Subcutaneous abdominal adipose tissue (tissue), 5 donors: ENCODE data around the gene SRF.

Experiments used
- H3K27ac ChIP-seq: one replicate; pipeline ENCODE4 v1.7.0; 2013; ENCODE audit warnings: low read depth, mild to moderate bottlenecking, inconsistent platforms, low read length, moderate library complexity
- H3K27me3 ChIP-seq, 5 donors: one replicate each; pipeline ENCODE4 v1.7.0; 2013; ENCODE audit warnings: low read length in 5 of 5, inconsistent platforms in 1 of 5; ENCODE audit not compliant: control insufficient read depth in 5 of 5, insufficient read depth in 4 of 5
- H3K36me3 ChIP-seq, 5 donors: one replicate each; pipeline ENCODE4 v1.7.0; 2013; ENCODE audit warnings: low read length in 5 of 5; ENCODE audit not compliant: control insufficient read depth in 5 of 5, insufficient read depth in 5 of 5
- H3K4me1 ChIP-seq, 5 donors: one replicate each; pipeline ENCODE4 v1.7.0; 2013; ENCODE audit warnings: low read length in 5 of 5, mild to moderate bottlenecking in 3 of 5, moderate library complexity in 1 of 5; ENCODE audit not compliant: control insufficient read depth in 5 of 5, insufficient read depth in 5 of 5
- H3K4me3 ChIP-seq, 5 donors: one replicate each; pipeline ENCODE4 v1.7.0; 2013; ENCODE audit warnings: low read length in 5 of 5, low read depth in 1 of 5
- H3K9ac ChIP-seq, 5 donors: one replicate each; pipeline ENCODE4 v1.7.0; 2013; ENCODE audit warnings: low read length in 5 of 5, mild to moderate bottlenecking in 4 of 5, moderate library complexity in 3 of 5
- H3K9me3 ChIP-seq, 5 donors: one replicate each; pipeline ENCODE4 v1.7.0; 2013; ENCODE audit warnings: low read length in 5 of 5; ENCODE audit not compliant: control insufficient read depth in 5 of 5
- donor health status: healthy.
- donor health status: healthy.
- donor health status: healthy.
- donor health status: healthy.
- donor health status: healthy.

The SRF gene

DNA sequence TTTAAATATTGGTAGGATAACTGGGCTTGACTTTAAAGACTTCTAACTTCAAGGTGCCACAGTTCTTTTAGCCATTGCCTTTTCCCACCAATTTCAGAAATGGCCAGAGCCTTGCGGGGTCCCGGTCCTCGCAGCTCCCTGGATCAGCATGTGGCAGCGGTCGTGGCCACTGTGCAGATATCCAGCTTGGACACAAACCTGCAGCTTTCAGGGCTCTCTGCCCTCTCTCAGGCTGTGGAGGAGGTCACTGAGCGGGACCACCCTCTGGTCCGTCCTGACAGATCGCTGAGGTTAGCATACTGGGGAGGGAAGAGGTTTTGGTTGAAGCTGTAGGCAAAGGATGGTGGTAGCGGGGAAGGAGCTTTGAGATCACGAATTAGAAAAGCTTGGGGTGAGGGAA lies 17.4 kb downstream of the SRF start:
- peaks cover 0 to 5% (median 2%) of the 10 kb centered on the region in 5 donors for H3K4me1 ChIP-seq
- H3K4me3 ChIP-seq = no peak overlapping the region
- H3K36me3 ChIP-seq = peaks cover 2 to 62% (median 46%) of the 10 kb centered on the region in 5 donors
- H3K9me3 ChIP-seq = no peaks in the 10 kb centered on the region
- no peak overlapping the region for H3K9ac ChIP-seq
- no peaks in the 10 kb centered on the region for H3K27me3 ChIP-seq
- no peak overlapping the region for H3K27ac ChIP-seq

DNA sequence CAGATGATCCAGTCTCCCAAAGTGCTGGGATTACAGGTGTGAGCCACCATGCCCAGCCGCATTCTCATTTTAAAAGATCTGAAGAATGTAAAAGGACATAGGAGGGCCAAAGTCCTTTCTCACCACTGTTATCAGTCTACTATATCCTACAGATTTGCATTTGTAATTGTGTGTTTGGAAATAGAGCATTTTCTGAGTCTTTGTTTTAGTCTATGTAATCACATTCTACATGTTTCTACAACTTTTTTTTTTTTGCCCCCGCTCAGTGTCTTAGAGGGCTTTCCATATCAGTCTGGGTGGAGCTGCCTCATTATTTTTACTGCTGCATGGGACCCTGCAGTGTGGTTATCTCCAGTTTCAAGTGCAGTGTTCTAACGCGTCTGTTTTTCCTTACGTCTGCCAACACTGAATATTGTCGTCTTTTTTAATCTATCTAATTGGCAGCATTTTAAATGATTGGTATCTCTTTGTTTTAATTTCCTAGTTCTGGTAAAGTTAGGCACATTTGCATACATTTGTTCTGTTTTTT lies 18.8 kb downstream of the SRF start:
- no peaks in the 10 kb centered on the region for H3K4me1 ChIP-seq
- no peak overlapping the region for H3K4me3 ChIP-seq
- H3K9ac ChIP-seq = no peak overlapping the region
- peaks cover 2 to 64% (median 46%) of the 10 kb centered on the region in 5 donors for H3K36me3 ChIP-seq
- no peaks in the 10 kb centered on the region for H3K9me3 ChIP-seq
- no peak overlapping the region for H3K27ac ChIP-seq
- no peaks in the 10 kb centered on the region for H3K27me3 ChIP-seq

DNA sequence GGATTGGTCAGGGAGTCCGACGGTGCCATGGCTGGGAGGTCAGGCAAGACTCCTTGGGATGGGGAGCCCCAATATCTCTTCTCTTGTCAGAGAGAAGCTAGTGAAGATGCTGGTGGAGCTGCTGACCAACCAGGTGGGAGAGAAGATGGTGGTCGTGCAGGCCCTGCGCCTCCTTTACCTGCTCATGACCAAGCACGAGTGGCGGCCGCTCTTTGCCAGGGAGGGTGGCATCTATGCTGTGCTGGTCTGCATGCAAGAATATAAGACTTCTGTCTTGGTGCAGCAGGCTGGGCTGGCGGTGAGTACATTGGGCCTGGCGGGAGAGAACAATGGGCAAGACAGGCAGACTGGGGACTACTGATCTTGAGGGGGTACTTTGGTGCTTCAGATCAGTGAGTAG lies 21.8 kb downstream of the SRF start:
- Histone ChIP-seq H3K4me3 (no peak overlapping the region), H3K4me1 (no peaks in the 10 kb centered on the region), H3K27ac (no peak overlapping the region), H3K36me3 (peaks cover 2 to 66% (median 45%) of the 10 kb centered on the region in 5 donors), H3K9ac (peak overlapping the region in 1 of 5 donors; percentile 20), H3K9me3 (no peaks in the 10 kb centered on the region), H3K27me3 (no peaks in the 10 kb centered on the region)

DNA sequence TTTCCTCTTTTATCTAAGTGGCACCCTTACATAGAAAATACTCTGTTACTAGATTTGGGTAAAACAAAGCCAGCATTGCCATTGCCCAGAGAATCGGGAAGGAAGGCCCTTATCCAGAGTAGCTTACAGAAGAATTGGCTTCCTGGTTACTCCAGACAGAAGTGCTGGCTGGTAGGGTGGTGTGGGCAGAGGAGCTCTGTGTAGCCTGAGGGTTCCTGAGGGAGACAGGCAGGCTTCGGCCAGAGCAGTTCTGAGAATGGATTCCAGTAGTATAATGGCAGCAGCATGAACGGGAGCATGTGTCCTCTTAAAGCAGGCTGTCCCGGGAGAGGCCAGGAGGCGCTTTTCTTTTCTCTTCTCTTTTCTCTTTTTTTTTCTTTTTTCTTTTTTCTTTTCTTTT lies 22.9 kb downstream of the SRF start:
- Histone ChIP-seq H3K4me1 (no peaks in the 10 kb centered on the region), H3K27me3 (no peaks in the 10 kb centered on the region), H3K9ac (no peak overlapping the region), H3K4me3 (no peak overlapping the region), H3K36me3 (peaks cover 0 to 64% (median 44%) of the 10 kb centered on the region in 5 donors), H3K27ac (no peak overlapping the region), H3K9me3 (no peaks in the 10 kb centered on the region)

GRCh38 chr6:43196337-43196736 lies 25.3 kb downstream of the SRF start:
- no peak overlapping the region for H3K9ac ChIP-seq
- H3K36me3 ChIP-seq = peaks cover 0 to 85% (median 61%) of the 10 kb centered on the region in 5 donors
- H3K9me3 ChIP-seq = no peaks in the 10 kb centered on the region
- no peaks in the 10 kb centered on the region for H3K4me1 ChIP-seq
- H3K4me3 ChIP-seq = no peak overlapping the region
- H3K27me3 ChIP-seq = no peaks in the 10 kb centered on the region
- no peak overlapping the region for H3K27ac ChIP-seq

DNA sequence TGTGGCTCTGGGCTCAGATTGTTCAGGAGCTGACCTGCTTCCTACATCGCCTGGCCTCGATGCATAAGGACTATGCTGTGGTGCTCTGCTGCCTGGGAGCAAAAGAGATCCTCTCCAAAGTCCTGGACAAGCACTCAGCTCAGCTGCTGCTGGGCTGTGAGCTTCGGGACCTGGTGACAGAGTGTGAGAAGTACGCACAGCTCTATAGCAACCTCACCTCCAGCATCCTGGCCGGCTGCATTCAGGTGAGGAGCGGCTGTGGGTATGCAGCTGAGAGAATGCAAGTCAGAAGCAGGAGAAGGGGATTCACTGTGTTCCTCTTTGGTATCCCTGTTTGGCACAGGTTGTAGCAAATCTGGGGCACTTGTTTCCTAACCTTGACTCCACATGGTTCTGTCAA lies 28.8 kb downstream of the SRF start:
- Histone ChIP-seq H3K9ac (no peak overlapping the region), H3K9me3 (no peaks in the 10 kb centered on the region), H3K27ac (no peak overlapping the region), H3K36me3 (peaks cover 0 to 83% (median 60%) of the 10 kb centered on the region in 5 donors), H3K27me3 (no peaks in the 10 kb centered on the region), H3K4me3 (no peak overlapping the region), H3K4me1 (no peaks in the 10 kb centered on the region)

DNA sequence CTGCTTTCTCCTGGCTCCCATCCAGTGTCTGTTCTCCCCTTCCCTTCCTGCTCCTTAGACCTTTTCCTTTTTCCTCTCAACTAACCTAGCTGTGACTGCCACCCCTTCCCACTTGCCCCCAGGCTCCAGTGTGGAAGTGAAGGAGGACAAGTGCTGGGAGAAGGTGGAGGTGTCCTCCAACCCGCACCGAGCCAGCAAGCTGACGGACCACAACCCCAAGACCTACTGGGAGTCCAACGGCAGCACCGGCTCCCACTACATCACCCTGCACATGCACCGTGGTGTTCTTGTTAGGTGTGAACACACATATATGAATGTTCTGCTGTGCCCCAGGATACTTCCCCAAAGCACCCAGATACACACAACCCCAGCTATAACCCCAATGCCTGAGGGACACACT lies 29.5 kb downstream of the SRF start:
- peaks cover 0 to 80% (median 61%) of the 10 kb centered on the region in 5 donors for H3K36me3 ChIP-seq
- H3K9me3 ChIP-seq = no peaks in the 10 kb centered on the region
- no peaks in the 10 kb centered on the region for H3K27me3 ChIP-seq
- no peak overlapping the region for H3K27ac ChIP-seq
- no peaks in the 10 kb centered on the region for H3K4me1 ChIP-seq
- no peak overlapping the region for H3K4me3 ChIP-seq
- no peak overlapping the region for H3K9ac ChIP-seq

GRCh38 chr6:43202451-43202850 lies 31.4 kb downstream of the SRF start:
- Histone ChIP-seq H3K27me3 (no peaks in the 10 kb centered on the region), H3K27ac (no peak overlapping the region), H3K4me3 (no peak overlapping the region), H3K9me3 (no peaks in the 10 kb centered on the region), H3K4me1 (no peaks in the 10 kb centered on the region), H3K36me3 (peaks cover 3 to 69% (median 54%) of the 10 kb centered on the region in 5 donors), H3K9ac (no peak overlapping the region)

GRCh38 chr6:43203029-43203717 lies 32.1 kb downstream of the SRF start:
- Histone ChIP-seq H3K27ac (no peak overlapping the region), H3K4me3 (no peak overlapping the region), H3K4me1 (no peaks in the 10 kb centered on the region), H3K9me3 (no peaks in the 10 kb centered on the region), H3K36me3 (peaks cover 6 to 62% (median 48%) of the 10 kb centered on the region in 5 donors), H3K9ac (no peak overlapping the region), H3K27me3 (no peaks in the 10 kb centered on the region)

DNA sequence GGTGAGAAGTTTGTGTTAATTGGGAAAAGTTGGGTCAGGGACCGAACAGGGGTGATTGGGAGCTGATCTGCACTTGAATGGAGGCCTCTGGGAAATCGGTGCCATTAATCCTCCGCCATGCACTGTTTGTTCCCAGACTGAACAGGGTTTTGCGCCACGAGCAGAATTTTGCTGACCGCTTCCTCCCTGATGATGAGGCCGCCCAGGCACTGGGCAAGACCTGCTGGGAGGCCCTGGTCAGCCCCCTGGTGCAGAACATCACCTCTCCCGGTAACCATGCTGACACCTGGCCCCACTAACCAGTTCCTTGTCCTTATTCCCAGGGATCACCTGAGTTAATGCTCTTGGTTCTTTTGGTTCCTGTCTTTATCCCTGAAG lies 32.6 kb downstream of the SRF start:
- H3K9ac ChIP-seq = no peak overlapping the region

More for the DNA sequence above, 32.6 kb downstream of the SRF start:
- Histone ChIP-seq H3K27ac (no peak overlapping the region), H3K4me1 (no peaks in the 10 kb centered on the region), H3K36me3 (peaks cover 6 to 57% (median 43%) of the 10 kb centered on the region in 5 donors), H3K4me3 (no peak overlapping the region), H3K9me3 (no peaks in the 10 kb centered on the region), H3K27me3 (no peaks in the 10 kb centered on the region)
